NOMO-1 (cell line): ENCODE data around the gene IFI6.
"Not testable (repeated sequence)": the region's sequence is repeated elsewhere in the genome, so short reads cannot be mapped to it uniquely, and the experiment has no call there.

Experiments used
- DNase-seq, 2 experiments: peaks; one replicate each; lab custom pipeline; 2025; ENCODE audit not compliant: unreplicated experiment in 2 of 2; lab: John Stamatoyannopoulos, UW

IFI6 gene

DNA sequence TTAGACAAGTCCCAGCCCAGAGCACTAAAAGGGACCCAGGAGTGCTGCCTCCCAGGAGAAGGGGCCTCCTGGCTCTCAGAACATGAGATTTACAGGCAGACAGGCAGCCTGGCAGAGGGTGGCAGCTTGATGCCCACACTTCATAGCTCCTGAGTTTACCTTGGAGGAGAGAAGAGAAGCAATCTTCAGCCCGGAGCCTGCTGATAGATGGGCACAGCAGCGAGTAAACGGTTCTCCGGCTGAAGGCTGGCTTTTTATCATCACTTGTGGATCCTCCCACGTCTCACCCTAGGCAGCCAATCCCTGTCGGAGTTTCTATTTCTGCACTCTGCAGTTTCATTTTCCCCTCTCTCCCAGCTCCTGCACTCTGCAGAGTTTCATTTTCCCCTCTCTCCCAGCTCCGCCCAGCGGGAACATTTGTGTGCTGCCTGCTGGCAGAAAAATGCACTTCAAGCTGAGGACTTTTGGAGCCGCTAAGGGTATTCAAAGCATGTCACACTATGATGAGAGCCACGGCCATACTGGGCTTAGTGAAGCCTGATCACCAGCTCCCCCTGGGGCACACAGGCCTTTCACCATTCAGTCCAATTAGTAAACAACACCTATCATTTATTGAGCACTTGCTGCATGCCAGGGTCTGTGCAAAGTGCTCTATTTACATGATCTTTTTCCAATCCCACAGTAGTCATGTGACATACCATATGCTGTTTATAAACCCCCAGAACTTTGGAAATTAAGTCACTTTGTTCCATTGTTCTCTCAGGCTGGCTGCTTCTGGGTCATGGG, at the start of gene IFI6:
IFI6 (minus strand) TSS at position 229 of the 786 bp plus-strand sequence. CDS start 2,878 bp downstream, outside the sequence.
- DNase-seq, result peak; percentile 68 to 83

DNA sequence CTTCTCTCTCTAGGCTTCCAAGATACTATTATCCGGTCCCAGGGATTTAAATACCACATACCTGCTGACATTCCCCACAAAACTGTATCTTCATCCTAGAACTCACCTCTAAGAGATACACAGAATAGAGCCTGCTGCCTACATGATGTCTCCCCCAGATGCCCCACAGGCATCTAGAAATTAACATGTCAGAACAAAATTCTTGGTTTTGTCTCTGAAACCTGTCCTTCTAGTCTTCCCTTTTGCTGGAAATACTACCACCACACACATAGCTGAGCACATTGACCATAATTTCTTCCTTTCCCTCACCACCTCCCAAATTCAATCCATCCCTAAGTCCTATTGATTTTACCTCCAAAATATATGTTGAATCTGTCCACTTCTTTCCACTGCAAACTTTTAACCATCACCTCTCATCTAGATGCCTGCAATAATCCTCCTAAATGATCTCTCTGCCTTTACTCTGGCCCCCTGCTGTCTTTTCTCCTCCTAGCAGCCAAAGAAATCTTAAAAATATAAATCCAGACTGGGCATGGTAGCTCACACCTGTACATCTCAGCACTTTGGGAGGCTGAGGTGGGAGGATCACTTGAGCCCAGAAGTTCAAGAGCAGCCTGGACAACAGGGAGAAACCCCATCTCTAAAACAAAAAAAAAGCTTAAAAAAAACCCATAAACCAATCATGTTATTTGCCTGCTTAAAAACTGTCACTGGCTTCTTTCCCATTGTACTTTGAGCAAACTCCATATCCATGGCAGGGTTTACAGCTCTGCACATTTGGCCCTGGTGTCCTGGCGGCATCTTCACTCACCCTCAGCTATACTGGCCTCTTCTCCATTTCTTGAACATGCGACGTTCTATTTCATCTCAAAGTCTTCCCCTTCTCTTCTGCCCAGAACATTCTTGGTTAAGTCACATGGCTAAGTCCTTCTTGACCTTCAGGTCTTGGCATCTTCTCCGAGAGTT, 47.6 kb upstream of the IFI6 start:
- peak in 1 of 2 experiments; percentile 3 for DNase-seq

DNA sequence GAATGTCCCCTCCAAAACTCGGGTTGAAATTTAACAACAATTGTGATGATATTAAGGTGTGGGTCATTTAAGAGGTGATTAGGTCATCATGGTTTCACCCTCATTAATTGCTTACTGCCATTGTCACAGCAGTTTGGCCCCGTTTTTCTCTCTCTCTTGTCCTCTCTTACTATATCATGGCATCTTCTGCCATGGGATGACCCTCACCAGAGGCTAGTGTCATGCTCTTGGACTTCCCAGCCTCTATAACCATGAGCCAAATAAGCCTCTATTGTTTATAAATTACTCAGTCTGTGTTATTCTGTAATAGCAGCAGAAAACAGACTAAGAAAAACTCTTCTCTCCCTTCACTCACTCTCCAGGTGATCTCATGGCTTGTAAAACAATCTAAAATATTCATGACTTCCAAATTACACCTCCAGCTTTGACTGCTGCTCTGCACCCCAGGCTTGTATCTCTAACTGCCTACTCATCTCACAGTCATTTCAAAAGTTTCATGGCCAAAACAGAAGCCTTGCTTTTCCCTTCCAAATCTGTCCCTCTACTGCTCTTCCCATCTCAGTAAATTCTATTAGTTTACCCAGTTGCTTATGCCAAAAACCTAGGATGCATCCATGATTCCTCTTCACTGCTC, 44.4 kb upstream of the IFI6 start:
- no peak for DNase-seq

DNA sequence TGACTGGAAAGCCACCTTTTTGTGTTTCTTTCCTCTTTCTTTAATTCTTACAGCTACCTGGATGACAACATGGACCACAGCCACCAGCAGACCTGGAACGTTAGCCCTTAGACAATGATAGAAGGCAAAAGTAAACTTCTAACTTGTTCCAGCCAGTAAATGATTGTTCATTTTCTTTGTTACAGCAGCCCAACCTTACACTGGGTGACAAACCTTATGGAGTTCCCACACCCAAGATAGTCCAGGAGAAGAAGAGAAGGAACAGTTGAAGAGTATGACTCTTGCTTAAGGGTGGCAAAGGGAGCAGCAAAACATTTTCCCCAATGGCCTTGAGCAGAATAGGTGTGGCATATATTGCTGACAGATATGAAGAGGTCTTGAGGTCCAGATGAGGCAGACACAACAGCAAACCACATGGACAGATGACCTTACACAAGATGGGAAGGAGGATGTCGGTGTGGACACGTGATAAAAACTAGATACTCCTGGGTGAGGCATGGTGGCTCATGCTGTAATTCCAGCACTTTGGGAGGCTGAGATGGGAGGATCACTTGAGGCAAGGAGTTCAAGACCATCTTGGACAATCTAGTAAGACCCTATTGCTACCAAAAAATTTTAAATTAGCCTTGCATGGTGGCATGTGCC, 42.0 kb upstream of the IFI6 start:
- no peak for DNase-seq

DNA sequence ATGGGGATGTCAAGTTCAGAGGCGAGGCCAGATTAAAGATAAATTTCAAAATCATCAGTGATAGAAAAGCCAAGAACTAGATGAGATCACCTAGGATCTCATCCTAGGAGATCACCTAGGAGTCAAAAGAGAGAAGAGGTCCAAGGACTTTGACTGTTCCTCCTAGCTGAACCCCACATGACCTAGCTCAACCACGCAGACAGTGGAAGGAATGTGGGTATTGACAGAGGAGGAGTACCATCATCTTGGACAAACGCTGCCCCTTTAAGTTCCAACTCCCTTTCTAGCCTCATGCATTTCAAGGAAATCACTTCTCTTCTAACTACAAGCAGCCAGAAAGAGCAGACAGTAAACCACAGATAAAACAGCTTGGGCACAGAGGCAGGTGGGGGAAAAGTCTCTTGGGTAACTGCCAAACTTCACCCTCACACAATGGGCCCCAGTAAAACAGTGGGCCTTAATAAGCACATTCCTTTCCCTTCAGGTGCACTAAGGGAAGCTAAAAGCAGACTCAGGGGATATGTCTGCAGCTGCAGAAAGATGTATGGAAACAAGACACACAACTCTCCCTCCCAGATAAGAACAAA, 41.2 kb upstream of the IFI6 start:
- no peak for DNase-seq

- no peak for DNase-seq
Observed at GRCh38 chr1:27710574-27710973, 38.6 kb upstream of the IFI6 start.

DNA sequence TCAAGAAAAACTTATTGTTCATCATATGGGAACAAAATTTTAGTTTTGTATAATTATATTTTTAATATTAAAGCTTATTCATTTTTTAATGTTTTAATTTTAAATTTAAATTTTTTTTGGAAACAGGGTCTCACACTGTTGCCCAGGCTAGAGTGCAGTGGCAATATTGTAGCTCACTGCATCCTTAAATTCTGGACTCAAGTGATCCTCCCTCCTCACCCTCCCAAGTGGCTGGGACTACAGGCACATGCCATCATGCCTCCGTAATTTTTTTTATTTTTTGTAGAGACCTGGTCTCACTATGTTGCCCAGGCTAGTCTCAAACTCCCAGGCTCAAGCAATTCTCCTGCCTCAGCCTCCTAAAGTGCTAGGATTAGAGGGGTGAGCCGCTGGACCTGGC, 33.6 kb upstream of the IFI6 start:
- no peak for DNase-seq

- no peak for DNase-seq
Observed at GRCh38 chr1:27704958-27705357, 33.0 kb upstream of the IFI6 start.

DNA sequence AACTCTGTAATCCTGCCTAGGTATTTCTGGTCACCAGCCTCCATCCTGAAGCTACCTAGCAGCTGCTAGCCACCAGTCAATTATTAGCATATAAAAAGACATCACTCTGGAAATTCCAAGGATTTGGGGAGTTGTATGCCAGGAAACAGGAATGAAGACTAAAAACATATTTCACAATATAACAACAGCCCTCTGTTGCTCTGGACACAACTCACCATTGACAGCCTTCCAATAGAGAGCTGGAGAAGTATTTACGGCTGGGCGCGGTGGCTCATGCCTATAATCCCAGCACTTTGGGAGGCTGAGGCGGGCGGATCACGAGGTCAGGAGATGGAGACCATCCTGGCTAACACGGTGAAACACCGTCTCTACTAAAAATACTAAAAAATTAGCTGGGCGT, 24.8 kb upstream of the IFI6 start:
- DNase-seq, result not testable (repeated sequence)

DNA sequence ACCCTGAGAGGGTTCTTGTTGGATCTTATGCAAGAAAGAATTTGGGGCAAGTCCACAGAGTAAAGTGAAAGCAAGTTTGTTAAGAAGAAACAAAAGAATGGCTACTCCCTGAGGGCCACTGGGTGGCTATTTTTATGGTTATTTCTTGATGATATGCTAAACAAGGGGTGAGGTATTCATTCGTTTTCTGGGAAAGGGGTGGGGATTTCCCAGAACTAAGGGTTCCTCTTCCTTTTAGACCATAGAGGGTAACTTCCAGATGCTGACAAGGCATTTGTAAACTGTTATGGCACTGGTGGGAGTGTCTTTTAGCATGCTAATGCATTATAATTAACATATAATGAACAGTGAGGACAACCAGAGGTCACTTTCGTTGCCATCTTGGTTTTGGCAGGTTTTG, 18.2 kb upstream of the IFI6 start:
- no peak for DNase-seq

DNA sequence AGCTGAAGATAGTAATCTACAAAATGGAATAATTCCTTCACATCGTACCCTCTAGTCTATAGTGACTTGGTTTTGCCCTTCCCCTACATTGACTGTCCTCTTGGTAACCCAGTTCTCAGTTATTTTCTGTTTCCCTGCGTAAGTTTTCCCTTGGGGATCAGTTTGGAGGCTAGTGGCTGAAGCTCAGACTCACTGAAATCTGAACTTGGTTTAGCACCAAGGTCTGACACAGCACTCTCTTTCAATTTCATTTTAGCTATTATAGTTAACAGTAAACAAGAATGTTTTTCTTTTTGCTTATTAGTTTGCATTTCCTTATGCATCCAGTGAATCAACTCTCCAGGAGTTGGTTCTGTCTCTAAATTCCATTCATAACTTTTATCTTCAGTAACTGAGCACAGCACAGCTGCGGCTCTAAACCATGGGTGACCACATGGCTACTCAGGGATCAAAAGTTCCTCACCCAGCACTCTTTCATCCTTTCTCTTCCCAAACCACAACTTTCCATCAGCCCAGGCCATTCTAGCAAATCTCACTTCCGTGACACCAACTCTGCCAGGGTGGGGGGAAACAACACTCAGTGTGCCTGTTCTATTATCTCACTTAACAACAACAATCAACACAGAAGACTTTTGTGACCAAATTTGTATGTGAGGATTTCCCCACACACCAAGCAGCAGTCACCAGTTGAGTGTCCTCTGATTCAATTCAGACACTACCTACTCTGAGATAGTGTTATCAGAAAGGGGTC, 17.6 kb upstream of the IFI6 start:
- no peak for DNase-seq

DNA sequence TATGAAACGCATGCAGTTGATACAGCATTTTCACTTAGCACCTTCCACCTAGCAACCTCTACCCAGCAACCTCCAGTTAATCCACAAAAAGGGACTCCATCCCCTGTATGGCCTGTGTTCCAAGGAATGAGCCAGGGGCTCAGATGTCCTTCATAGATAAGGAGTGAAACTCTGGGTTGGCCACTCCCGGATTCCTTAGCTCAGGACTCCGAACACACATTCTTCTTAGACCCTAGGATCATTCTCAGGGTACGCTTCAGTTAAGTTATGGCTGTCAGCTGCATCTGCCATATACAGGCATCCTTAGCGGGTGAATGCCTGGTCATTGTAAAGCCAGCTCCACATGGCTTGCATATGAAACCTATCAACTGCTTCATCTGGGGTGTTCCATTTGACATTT, 15.9 kb upstream of the IFI6 start:
- DNase-seq, result no peak

DNA sequence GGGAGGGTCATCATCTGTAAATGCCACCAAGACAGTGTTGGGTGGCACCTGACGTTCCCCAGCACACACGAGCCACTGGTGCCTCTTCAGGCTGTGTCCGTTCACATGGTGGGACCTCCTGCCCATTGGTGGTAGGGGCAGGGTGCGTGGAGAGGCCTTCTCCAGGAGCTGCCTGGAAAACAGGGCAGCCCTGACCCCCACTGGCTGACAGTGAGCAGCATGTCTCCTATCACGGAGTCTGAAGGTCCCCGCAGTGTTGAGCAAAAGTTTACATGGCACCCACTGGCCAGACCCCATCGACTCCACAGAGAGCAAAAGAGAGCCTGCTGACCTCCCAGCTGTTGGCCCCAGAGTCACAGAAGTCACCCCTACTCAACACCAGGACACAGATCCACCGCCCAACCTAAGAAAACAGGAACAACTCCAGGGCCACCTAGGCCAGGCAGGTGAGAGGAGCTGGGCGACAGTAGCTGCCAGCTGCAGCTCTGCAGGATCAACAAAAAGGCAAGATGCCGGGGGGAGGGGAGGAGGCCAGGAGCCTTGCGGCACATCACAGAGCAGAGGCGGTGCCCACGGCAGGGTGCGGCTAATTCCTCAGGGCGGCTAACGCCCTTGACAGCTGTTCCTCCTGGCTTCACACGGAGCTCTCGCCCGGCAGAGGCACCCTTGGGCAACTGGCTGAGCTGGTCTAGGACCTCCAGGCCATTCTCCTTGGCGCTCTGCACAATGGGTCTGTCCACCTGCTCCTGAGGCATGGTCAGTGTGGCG, 14.4 kb upstream of the IFI6 start:
- DNase-seq, result no peak

GRCh38 chr1:27684176-27684575, 12.2 kb upstream of the IFI6 start:
- DNase-seq, result no peak

- DNase-seq, result no peak
Observed at GRCh38 chr1:27682351-27682944, 10.5 kb upstream of the IFI6 start.

GRCh38 chr1:27681580-27681979, 9.6 kb upstream of the IFI6 start:
- not testable (repeated sequence) for DNase-seq

DNA sequence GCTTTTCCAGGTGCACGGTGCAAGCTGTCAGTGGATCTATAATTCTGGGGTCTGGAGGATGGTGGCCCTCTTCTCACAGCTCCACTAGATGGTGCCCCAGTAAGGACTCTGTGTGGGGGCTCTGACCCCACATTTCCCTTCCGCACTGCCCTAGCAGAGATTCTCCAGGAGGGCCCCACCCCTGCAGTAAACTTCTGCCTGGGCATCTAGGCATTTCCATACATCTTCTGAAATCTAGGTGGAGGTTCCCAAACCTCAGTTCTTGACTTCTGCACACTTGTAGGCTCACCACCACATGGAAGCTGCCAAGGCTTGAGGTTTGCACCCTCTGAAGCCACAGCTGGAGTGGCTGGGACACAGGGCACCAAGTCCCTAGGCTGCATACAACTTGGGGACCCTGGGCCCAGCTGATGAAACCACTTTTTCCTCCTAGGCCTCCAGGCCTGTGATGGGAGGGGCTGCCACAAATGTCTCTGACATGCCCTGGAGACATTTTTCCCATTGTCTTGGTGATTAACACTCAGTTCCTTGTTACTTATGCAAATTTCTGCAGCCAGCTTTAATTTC, 8.3 kb upstream of the IFI6 start:
- not testable (repeated sequence) for DNase-seq

DNA sequence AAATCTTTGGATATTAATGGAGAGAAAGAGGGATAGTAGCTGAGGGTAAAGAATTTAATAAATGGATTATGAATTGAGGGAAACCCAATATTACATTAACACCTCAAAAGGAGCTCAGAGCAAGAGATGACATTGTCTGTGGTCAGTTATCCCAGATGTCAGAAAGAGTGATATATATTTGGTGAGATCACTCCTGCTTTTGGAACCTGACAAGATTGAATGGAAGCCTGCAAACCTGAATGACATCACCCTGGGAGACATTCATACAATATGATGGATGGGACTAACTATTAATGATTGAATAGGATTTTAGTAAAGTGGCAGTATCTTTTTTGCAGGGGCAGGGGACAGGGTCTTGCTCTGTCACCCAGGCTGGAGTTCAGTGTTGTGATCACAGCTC, 6.8 kb upstream of the IFI6 start:
- no peak for DNase-seq
